Right renal pelvis (tissue), 4 donors: ENCODE measurements around the gene CGREF1. TPM values are rescaled to one million over a fixed set of nuclear protein-coding genes. Genes with fewer than 3 reads are reported as not detected.

Experiments
- DNase-seq, 4 donors: peaks; one replicate each; pipeline ENCODE4 v3.0.0-alpha.2; 2013; ENCODE audit warnings: low read depth in 4 of 4, low spot score in 3 of 4, missing footprints in 1 of 4
- polyA plus RNA-seq, 4 donors: library from polyadenylated mRNA; unstranded; fragments of 120-200 nt; gene quantifications; one replicate each; pipeline ENCODE4 v1.2.1, GENCODE V29; 2013; ENCODE audit not compliant: insufficient read length in 4 of 4

Gene CGREF1
- polyA plus RNA-seq, 4 donors = 4.6 to 7.5 (median 6.1) TPM

DNA sequence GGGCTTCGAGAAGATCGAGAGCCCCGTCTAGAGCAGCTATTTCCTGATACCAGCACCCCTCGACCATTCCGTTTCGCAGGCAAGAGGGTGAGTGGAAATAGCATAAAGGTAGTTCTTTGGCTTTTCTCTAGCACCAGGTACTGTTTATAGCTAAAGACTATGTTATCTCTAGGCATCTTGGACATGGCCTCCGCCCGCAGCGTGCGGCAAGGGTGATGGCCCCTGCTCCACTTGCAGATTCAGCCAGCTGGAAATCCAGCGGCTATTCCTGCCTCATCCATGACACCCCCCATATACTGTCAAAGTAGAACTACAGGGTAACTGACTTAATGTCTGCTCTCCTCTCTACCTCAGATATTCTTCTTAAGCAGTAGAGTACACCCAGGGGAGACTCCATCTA, 64.2 kb downstream of the CGREF1 start:
- no peak for DNase-seq

DNA sequence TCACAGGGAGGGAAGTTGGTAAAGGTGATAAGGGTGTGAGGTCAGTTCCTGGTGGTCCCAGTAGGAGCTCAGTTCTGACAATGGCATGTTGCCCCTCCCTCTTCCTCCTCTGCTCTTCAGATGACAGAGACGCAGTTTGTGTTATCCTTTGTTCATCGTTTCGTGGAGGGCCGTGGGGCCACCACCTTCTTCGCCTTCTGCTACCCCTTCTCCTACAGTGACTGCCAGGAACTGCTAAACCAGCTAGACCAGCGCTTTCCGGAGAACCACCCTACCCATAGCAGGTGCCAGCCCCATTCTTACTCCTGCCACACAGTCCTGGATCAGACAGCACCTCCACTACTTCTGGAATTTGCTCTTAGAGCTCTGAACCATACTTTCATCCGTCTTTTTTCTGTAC, 65.2 kb downstream of the CGREF1 start:
- DNase-seq = no peak

DNA sequence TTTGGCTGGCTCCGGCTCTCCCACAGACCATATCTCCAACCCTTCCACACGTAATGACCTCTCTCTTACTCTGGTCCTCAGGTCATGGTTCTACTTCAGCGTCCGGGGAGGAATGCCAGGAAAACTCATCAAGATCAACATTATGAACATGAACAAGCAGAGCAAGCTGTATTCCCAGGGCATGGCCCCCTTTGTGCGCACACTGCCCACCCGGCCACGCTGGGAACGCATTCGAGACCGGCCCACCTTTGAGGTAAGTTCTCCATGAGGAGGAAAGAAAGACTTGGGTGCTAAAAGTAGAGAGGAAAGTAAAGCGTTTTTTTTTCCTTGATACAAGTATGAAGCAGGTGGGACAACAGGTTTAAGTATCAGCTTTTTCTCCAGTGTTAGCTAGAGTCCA, 65.6 kb downstream of the CGREF1 start:
- DNase-seq = no peak

DNA sequence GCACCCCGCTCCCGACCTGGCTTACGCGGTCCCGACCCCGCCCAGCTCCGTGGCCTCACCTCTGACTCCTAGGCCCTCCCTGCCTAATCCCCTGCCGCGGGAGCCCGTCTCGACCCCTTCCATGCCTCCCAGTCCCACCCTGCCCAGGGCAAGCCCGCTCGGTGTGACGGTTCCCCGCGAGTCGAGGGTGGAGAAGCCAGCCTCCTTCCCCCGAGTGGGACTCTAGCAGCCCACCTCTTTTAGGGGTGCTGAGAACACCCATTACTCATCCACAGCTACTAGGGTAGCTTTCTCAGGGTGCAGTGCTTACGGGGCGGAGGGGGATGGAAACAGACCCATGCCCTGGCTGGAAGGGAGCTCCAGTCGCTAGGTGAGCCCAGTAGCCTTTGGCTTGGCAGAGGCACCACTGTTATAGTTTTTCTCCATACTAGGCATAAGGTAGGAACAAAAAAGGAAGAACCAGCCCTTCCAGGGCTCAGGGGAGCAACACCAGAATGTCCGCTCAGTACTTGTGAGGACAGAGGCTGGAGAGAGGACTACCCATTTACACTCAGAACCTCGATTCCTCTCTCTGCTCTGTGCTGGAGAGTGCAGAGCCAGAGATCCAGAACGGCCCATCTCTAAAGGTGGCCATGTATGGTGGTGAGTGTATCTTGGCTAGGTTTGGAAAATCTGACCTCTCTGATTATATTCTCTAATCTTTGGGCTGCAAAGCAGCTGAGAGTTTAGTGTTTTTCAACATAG, 66.9 kb downstream of the CGREF1 start:
- DNase-seq = no peak

DNA sequence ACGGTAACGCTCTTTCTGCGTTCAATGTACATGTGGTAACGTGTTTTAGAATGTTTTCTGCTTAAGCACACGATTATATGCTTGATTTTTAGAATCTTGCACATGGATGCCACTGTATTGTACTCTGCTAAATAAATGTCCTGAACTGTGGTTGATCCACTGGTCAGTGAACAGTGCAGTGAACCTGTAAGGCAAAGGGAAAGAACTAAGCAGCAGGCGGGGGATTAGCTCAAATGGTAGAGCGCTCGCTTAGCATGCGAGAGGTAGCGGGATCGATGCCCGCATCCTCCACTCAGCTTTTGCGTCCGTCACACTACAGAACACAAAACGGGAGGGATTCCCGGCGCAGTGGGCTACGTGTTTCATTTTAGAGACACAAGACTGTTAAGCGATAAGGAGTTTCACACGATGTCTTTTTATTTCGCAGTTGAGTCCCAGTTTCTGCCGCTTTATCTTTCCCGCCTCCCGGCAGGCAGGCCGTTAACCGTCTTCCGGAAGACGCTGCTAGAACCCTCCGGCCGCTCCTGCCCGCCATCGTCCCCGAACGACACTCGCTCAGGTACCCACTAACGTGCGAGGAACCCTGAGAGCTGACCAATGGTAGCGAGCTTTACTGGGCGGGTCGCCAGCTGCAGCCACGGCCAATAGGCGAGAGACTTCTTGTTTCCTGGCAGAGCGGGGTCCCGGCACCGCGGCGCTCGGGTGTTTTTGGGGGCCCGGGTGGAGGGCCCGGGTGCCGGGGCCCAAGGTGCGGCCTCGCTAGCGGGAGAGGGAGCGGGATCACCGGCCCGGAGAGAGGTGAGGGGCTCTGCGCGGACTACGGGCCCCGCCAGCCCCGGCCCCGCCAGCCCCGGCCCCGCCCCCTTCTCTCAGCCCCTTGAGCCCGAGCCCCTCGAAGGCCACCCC, 67.7 kb downstream of the CGREF1 start, which contains the start of gene AGBL5:
TSS of gene AGBL5 (plus strand) at position 673 of the 906 bp plus-strand sequence. CDS start 1,291 bp downstream, outside the sequence.
- peak; percentile 88 to 94 (median 90) for DNase-seq

Other genes with a start within 250 kb of the CGREF1 start
- gene MAPRE3, start 148.5 kb downstream of the CGREF1 start, polyA plus RNA-seq = 10 to 100 TPM; 13.8 to 16.8 (median 14.4) TPM
- 10 to 100 TPM; 56.9 to 71.4 (median 62.4) TPM for gene TMEM214, start 86.2 kb downstream of the CGREF1 start, polyA plus RNA-seq
- 10 to 100 TPM; 62.1 to 65.4 (median 63.9) TPM for gene AGBL5, start 67.5 kb downstream of the CGREF1 start, polyA plus RNA-seq
- gene OST4, start 47.5 kb downstream of the CGREF1 start, polyA plus RNA-seq = 100 to 1,000 TPM; 242 to 277 (median 260) TPM
- 100 to 1,000 TPM in 1 of 4 donors, 10 to 100 TPM in 3; 61.5 to 121 (median 86.3) TPM for gene EMILIN1, start 40.5 kb downstream of the CGREF1 start, polyA plus RNA-seq
- 10 to 100 TPM; 43.9 to 59.9 (median 51.2) TPM for gene KHK, start 32.4 kb downstream of the CGREF1 start, polyA plus RNA-seq
- 1 to 10 TPM; 1.2 to 2.1 (median 1.3) TPM for gene ABHD1, start 4.7 kb upstream of the CGREF1 start, polyA plus RNA-seq
- 10 to 100 TPM; 46.4 to 56.9 (median 51.4) TPM for gene PREB, start 15.5 kb upstream of the CGREF1 start, polyA plus RNA-seq
- under 1 TPM in 1 of 4 donors, not detected in 3; 0.04 TPM for gene PRR30, start 20.3 kb upstream of the CGREF1 start, polyA plus RNA-seq
- under 1 TPM; 0.46 to 0.79 (median 0.59) TPM for gene TCF23, start 29.9 kb upstream of the CGREF1 start, polyA plus RNA-seq
- 100 to 1,000 TPM; 157 to 190 (median 171) TPM for gene ATRAID, start 92.9 kb upstream of the CGREF1 start, polyA plus RNA-seq
- 10 to 100 TPM; 31.5 to 39.6 (median 37.7) TPM for gene SLC5A6, start 93.1 kb upstream of the CGREF1 start, polyA plus RNA-seq
- 10 to 100 TPM; 36.0 to 47.7 (median 42.1) TPM for gene CAD, start 98.2 kb upstream of the CGREF1 start, polyA plus RNA-seq
- gene SLC30A3, start 143.9 kb upstream of the CGREF1 start, polyA plus RNA-seq = 1 to 10 TPM; 5.1 to 7.8 (median 7.6) TPM
- gene DNAJC5G, start 156.3 kb upstream of the CGREF1 start, polyA plus RNA-seq = 1 to 10 TPM in 2 of 4 donors, under 1 TPM in 2; 0.55 to 1.1 (median 0.88) TPM
- gene TRIM54, start 163.3 kb upstream of the CGREF1 start, polyA plus RNA-seq = 1 to 10 TPM; 3.5 to 6.3 (median 4.6) TPM
- 1 to 10 TPM in 2 of 4 donors, under 1 TPM in 2; 0.39 to 1.1 (median 0.80) TPM for gene UCN, start 189.3 kb upstream of the CGREF1 start, polyA plus RNA-seq
- 10 to 100 TPM; 76.0 to 86.2 (median 78.0) TPM for gene MPV17, start 204.0 kb upstream of the CGREF1 start, polyA plus RNA-seq
- 10 to 100 TPM; 62.8 to 77.1 (median 72.7) TPM for gene GTF3C2, start 237.6 kb upstream of the CGREF1 start, polyA plus RNA-seq